HG03442 (cell line): Measurements from ENCODE around the gene EPSTI1.

Source experiments
- ATAC-seq: cut with Tn5 transposase; IDR thresholded peaks from one replicate; pipeline ENCODE4 v1.9.1; 2021; ENCODE audit warnings: mild to moderate bottlenecking, moderate library complexity; ENCODE audit not compliant: unreplicated experiment

EPSTI1 gene

GRCh38 chr13:42976066-42976465, 16.0 kb downstream of the EPSTI1 start:
- no peak for ATAC-seq

DNA sequence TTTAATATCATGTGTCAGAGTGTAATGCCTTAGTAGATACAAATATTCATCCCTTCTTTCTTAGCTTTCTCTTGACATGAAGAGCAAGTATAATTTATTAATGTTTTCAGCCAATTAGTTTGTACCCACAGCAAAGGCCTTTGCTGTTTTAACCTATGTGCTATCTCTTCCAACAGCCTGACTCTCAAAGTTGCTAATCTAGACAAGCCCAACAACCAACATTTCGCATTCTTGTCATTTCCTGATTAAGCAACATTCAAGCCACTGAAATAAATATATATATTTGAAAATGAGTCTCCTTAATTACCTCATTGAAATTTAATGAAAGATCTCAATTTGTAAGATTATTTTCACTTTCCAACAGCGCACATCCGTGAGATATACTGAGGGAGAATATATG, 18.5 kb downstream of the EPSTI1 start:
- ATAC-seq, result no peak

GRCh38 chr13:42971691-42972347, 20.2 kb downstream of the EPSTI1 start:
- peak; percentile 44 for ATAC-seq

DNA sequence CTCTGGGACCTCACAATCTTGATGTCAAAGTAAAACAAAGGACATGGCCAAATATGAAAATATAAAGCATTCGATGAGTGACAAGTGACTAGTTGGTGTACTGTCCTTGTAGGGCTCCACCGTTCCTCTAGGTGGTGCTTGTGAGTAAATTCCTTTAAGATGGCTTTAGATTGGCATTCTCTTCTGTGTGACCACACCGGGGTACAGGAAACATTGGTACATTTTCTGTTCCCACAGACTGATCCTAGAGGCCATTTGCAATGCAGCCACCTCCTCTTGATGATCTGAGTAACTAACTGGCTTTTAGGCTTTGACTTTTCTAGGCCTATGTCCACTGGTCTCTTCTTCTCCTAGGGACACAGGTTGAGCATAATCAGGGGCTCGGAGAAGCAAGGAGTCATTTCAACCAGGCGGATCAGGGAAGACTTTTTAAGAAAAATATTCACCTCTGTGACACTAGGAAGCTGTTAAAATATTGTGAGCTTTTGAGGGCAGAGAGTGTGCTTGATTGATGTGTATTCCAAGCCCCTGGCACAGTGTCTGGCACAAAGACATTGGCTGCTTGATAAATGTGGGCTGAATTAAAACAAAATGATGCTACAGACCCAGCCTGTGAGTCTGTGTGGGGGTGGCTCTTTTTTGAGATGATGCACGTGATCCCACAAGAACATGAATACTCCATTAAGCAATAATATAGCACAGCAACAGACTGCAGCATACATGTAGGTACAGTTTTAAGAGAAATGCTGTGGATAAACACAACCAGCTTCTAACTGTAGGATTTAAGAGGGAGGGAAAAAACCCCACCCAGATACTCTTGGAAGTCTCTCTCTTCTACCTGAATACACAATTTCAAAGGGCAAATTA, 21.0 kb downstream of the EPSTI1 start:
- no peak for ATAC-seq

DNA sequence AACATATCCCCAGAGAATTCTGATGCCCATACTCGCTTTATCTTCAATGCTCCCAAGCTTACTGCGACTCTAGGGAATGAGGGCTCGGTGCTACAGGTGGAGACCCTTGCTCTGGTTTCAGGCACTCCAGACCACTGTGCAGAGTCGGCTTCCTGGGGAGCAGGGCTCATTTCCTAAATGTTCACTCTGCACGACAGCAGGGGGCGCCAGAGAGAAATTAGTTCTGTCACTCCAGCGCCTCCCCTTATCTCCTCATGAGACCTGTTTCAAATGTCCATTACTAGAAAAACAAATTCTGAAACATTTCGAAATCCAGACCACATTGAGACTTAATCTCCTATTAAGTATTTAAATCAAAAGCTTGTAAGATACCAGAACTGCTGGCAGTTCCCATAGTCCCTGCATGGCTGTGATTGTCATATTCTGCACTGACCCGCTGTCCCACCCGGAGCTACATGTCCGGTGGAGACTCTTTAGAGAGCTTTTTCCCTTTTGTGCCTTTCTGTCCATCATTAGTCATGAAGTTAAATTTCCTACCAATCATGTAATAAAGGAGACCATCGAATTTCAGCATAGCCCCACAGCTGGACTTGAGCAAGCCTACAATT, 22.4 kb downstream of the EPSTI1 start:
- ATAC-seq, result peak; percentile 47

GRCh38 chr13:42968906-42969305, 23.1 kb downstream of the EPSTI1 start:
- ATAC-seq, result no peak

- no peak for ATAC-seq
Observed at GRCh38 chr13:42967660-42968059, 24.4 kb downstream of the EPSTI1 start.

- no peak for ATAC-seq
Observed at GRCh38 chr13:42965281-42965680, 26.8 kb downstream of the EPSTI1 start.

DNA sequence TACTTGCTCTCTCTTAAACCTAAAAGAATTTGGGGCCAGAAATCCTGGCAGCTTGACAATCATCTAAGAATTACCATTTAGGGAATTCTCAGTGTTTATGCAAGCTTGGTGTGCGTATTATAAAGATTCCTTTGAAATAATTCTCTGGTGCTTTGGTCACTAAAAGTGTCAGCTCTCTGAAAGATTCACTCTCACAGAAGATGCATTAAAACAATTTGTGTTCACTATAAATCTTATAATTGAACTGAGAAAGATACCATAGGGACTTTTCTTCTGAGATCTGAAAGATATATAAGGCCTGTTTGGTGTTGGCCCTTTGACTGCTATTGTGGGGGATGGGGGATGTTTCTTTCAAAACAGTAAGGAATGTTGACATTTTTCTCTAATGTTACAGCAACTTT, 27.3 kb downstream of the EPSTI1 start:
- no peak for ATAC-seq

DNA sequence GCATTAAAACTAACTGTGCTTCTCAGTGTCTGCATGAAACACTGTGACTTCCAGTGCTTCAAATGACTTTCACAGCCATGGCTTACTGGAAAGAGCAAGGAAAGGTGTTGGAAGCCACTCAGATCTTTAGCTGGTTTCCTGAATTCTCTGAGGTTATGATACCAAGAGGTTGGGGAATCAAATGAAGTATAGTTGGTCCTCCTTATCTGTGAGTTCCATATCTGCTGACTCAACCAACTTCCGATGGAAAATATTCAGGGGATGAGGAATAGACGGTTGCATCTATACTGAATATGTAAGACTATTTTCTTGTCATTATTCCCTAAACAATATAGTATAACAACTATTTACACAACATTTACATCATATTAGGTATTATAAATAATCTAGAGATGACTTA, 32.4 kb downstream of the EPSTI1 start:
- no peak for ATAC-seq

- no peak for ATAC-seq
Observed at GRCh38 chr13:42957881-42958280, 34.2 kb downstream of the EPSTI1 start.

DNA sequence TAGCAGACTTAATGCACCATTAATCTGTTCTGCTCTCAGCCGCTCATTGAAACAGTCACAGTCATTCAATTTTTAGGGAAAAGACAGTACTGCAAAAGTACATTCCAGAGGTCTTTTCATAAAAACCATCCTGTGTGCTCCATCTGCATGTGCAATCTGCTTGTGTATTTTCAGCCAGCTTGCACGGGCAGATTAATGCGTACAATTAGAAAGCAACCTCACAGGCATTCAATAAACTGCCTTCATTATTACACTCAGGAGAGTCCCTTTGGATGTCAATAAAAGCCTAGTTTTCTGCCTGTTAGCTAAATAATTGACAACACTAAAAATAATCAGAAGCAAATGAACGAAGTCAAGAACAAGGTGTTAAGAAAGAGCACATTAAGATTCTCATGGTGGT, 41.9 kb downstream of the EPSTI1 start:
- no peak for ATAC-seq

DNA sequence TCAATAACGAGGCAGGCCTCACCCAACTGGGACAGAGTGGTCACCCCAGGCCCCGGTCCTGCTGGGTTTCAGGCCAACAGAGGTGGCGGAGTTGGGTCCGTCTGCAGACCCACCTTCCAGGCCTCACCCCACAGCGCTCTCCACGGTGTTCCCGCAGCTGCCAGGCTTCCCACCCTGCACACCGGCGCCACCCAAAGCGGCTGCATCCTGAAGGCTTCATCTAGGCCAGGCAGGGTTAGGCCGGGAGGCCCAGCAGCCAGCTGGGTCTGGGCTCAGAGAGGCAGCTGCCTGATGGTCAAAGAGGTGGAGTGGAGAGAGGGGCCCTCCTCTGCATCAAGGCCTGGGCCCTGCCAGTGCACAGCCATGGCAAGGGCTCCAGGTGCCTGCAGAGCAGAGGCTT, 44.1 kb downstream of the EPSTI1 start:
- no peak for ATAC-seq

DNA sequence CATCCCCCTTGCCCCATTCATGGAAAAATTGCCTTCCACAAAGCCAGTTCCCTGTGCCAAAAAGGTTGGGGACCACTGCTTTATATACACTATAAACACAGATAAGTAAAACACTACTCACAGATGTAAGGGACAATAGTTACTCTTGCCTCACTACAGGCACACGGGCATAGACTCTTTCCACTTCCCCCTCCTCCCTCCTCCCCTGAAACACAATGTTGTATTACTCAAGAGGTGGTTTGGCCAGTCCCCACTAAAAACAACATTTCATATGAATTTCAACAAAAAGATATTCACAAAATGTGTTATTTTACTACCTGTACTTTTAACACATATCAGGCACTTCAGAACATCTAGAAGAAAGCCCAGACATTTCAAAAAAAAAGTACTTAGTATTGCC, 45.1 kb downstream of the EPSTI1 start:
- no peak for ATAC-seq

GRCh38 chr13:42929886-42930535, 62.0 kb downstream of the EPSTI1 start:
- no peak for ATAC-seq

GRCh38 chr13:42926555-42926954, 65.5 kb downstream of the EPSTI1 start:
- no peak for ATAC-seq

DNA sequence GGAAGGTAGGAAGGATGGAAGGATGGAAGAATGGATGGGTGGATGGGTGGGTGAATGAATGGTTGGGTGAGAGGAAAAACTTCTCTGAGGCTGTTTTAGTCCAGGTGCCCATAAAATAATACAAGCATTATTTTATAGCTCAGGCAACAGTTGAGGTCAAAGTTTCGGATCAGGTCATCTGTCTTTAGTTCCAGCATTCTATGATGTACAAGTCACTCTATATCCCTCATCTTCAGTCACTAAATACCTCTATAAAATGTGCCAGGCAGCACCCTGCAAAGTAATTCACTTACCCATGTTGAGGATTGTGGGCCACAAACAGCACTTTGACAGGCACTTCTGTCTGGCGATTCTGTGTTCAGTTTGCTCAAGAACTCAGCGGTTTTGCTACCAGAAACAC, 66.0 kb downstream of the EPSTI1 start:
- ATAC-seq, result no peak

- ATAC-seq, result no peak
Observed at GRCh38 chr13:42925626-42926025, 66.4 kb downstream of the EPSTI1 start.

DNA sequence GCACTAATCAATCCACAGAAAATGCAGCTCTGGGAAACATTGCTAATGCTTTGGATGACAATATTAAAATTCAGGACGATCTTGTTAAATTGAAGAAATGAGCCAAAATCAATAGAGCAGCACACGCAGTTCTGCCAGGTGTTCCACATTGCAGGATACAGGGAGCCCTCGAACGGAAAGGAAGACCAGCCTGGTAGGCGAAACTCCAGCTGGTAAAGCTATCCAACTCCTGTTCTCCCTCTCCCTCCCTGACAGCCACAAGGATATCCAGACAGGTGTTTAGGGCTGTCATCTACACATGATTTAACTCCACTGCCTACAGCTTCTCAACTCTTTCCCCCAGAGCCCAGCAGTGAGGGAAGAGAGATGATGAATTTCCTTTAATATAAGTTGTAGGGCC, 67.7 kb downstream of the EPSTI1 start:
- no peak for ATAC-seq

- ATAC-seq, result no peak
Observed at GRCh38 chr13:42907745-42908144, 84.3 kb downstream of the EPSTI1 start.

GRCh38 chr13:42906257-42906656, 85.8 kb downstream of the EPSTI1 start:
- no peak for ATAC-seq

DNA sequence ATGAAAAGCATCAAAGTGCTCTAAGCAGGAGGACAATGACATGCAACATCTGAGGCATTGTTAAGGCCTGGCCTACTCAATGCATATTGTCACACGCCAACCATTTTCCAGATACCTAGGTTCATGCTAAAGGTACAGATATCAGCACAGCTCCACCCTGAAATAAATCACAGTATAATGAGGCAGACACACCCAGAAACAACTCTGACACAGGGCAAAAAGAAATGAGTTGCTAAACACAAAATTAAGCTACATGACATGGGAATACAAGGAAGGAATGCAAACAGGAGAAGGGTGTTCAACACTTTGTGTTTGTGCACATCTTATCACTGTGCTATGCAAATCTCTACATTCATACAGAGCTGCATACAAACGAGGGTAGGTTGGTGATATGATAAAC, 86.5 kb downstream of the EPSTI1 start:
- ATAC-seq, result no peak
